Neural progenitor cell (in vitro differentiated cells): ENCODE measurements around the gene TPM1. TPM values are rescaled to one million over a fixed set of nuclear protein-coding genes. Genes with fewer than 3 reads are reported as not detected.
A peak's percentile ranks its signal among the peaks of the same experiment; 100 is the strongest.

ENCODE experiments used
- DNase-seq: peaks from one replicate; pipeline ENCODE4 v3.0.0-alpha.2; 2016; ENCODE audit warnings: low spot score
- H2AFZ ChIP-seq: fragments of 200-600 bp; sonication (generic); replicated peaks from 2 replicates; pipeline ENCODE4 v1.6.1; 2016; ENCODE audit warnings: antibody characterized with exemption
- H3F3A ChIP-seq: fragments of 200-600 bp; sonication (generic); 2 replicates; pipeline ENCODE4 v1.6.1; 2016; ENCODE audit warnings: antibody characterized with exemption, low read depth
- H3K27ac ChIP-seq: fragments of 200-600 bp; sonication (generic); 2 replicates; pipeline ENCODE4 v1.5.1; 2016; ENCODE audit warnings: mild to moderate bottlenecking
- H3K27me3 ChIP-seq: fragments of 200-600 bp; sonication (generic); 2 replicates; pipeline ENCODE4 v1.6.1; 2016; ENCODE audit warnings: mild to moderate bottlenecking, moderate library complexity
- H3K36me3 ChIP-seq: fragments of 200-600 bp; sonication (generic); 2 replicates; pipeline ENCODE4 v1.5.1; 2016
- H3K4me1 ChIP-seq: fragments of 200-600 bp; sonication (generic); 2 replicates; pipeline ENCODE4 v1.6.1; 2016; ENCODE audit warnings: mixed run types
- H3K4me2 ChIP-seq: fragments of 200-600 bp; sonication (generic); 2 replicates; pipeline ENCODE4 v1.6.1; 2016
- H3K4me3 ChIP-seq: fragments of 200-600 bp; sonication (generic); 2 replicates; pipeline ENCODE4 v1.5.1; 2016
- H3K79me2 ChIP-seq: fragments of 200-600 bp; sonication (generic); 2 replicates; pipeline ENCODE4 v1.6.1; 2016; ENCODE audit warnings: low read depth
- H3K9ac ChIP-seq: fragments of 200-600 bp; sonication (generic); 2 replicates; pipeline ENCODE4 v1.6.1; 2016
- H3K9me3 ChIP-seq: fragments of 200-600 bp; sonication (generic); 2 replicates; pipeline ENCODE4 v1.5.1; 2016; ENCODE audit warnings: low read depth
- H4K20me1 ChIP-seq: fragments of 200-600 bp; sonication (generic); 2 replicates; pipeline ENCODE4 v1.6.1; 2016; ENCODE audit warnings: low read depth
- H3K27ac Mint-ChIP-seq: 3 replicates; pipeline ENCODE4 v1.8.0; 2021; ENCODE audit warnings: mixed read lengths
- H3K27me3 Mint-ChIP-seq: 2 replicates; pipeline ENCODE4 v1.8.0; 2022; ENCODE audit warnings: low read depth, mild to moderate bottlenecking, inconsistent platforms, moderate library complexity, mixed read lengths; ENCODE audit not compliant: insufficient read depth
- H3K36me3 Mint-ChIP-seq: 3 replicates; pipeline ENCODE4 v1.8.0; 2021; ENCODE audit warnings: mixed read lengths
- H3K4me1 Mint-ChIP-seq: 3 replicates; pipeline ENCODE4 v1.8.0; 2021; ENCODE audit warnings: mixed read lengths
- H3K4me3 Mint-ChIP-seq: 3 replicates; pipeline ENCODE4 v1.8.0; 2021; ENCODE audit warnings: mild to moderate bottlenecking, moderate library complexity, mixed read lengths
- H3K9me3 Mint-ChIP-seq: 3 replicates; pipeline ENCODE4 v1.8.0; 2020; ENCODE audit warnings: mixed read lengths
- EZH2 ChIP-seq: fragments of 200-600 bp; sonication (generic); IDR thresholded peaks from 2 replicates; pipeline ENCODE4 v1.6.1; 2017; ENCODE audit warnings: antibody characterized with exemption, mild to moderate bottlenecking, moderate library complexity
- EZH2phosphoT487 ChIP-seq: fragments of 200-600 bp; sonication (generic); IDR thresholded peaks from 2 replicates; pipeline ENCODE4 v1.6.1; 2017; ENCODE audit warnings: antibody characterized with exemption
- total RNA-seq: library from RNA; depleted of rRNA; stranded (reverse); fragments of >200 nt; gene quantifications from 2 replicates; pipeline ENCODE4 v1.2.3, GENCODE V29; 2015; ENCODE audit warnings: low replicate concordance
- TF ChIP-seq, protein P1 (sequence below): fragments of 200-600 bp; sonication (generic); IDR thresholded peaks from 2 replicates; pipeline ENCODE4 v1.5.1; 2017; ENCODE audit warnings: antibody characterized with exemption, mild to moderate bottlenecking

TPM1 gene
- total RNA-seq, 1 donor from 2014 or later: 623 TPM

- Mint-ChIP-seq H3K27me3 (peaks cover 7% of the 10 kb centered on the region), H3K36me3 (peaks cover 4% of the 10 kb centered on the region), H3K4me3 (no peak overlapping the region), H3K9me3 (peaks cover 9% of the 10 kb centered on the region), H3K27ac (no peak overlapping the region), H3K4me1 (peaks cover 29% of the 10 kb centered on the region)
- Histone ChIP-seq H3K9me3 (no peaks in the 10 kb centered on the region), H3F3A (no peaks in the 10 kb centered on the region), H4K20me1 (no peaks in the 10 kb centered on the region), H3K27me3 (no peaks in the 10 kb centered on the region), H3K4me1 (no peaks in the 10 kb centered on the region), H2AFZ (no peak overlapping the region), H3K4me3 (no peak overlapping the region), H3K9ac (no peak overlapping the region), H3K4me2 (no peak overlapping the region), H3K27ac (no peak overlapping the region), H3K36me3 (no peaks in the 10 kb centered on the region), H3K79me2 (no peaks in the 10 kb centered on the region)
- DNase-seq: no peak
- TF ChIP-seq EZH2phosphoT487: no peak
- TF ChIP-seq EZH2: no peak
- TF ChIP-seq, protein P1, sequence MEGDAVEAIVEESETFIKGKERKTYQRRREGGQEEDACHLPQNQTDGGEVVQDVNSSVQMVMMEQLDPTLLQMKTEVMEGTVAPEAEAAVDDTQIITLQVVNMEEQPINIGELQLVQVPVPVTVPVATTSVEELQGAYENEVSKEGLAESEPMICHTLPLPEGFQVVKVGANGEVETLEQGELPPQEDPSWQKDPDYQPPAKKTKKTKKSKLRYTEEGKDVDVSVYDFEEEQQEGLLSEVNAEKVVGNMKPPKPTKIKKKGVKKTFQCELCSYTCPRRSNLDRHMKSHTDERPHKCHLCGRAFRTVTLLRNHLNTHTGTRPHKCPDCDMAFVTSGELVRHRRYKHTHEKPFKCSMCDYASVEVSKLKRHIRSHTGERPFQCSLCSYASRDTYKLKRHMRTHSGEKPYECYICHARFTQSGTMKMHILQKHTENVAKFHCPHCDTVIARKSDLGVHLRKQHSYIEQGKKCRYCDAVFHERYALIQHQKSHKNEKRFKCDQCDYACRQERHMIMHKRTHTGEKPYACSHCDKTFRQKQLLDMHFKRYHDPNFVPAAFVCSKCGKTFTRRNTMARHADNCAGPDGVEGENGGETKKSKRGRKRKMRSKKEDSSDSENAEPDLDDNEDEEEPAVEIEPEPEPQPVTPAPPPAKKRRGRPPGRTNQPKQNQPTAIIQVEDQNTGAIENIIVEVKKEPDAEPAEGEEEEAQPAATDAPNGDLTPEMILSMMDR: no peak
Observed at GRCh38 chr15:63010386-63010785, 32.2 kb upstream of the TPM1 start.

GRCh38 chr15:63010920-63011693, 31.4 kb upstream of the TPM1 start:
- Mint-ChIP-seq H3K4me3 (peak overlapping the region; percentile 17), H3K4me1 (peaks cover 27% of the 10 kb centered on the region), H3K36me3 (peaks cover 4% of the 10 kb centered on the region), H3K27me3 (peaks cover 7% of the 10 kb centered on the region), H3K9me3 (peaks cover 9% of the 10 kb centered on the region), H3K27ac (no peak overlapping the region)
- H4K20me1 ChIP-seq: no peaks in the 10 kb centered on the region
- no peaks in the 10 kb centered on the region for H3F3A ChIP-seq
- H3K27ac ChIP-seq: no peak overlapping the region
- no peaks in the 10 kb centered on the region for H3K4me1 ChIP-seq
- H2AFZ ChIP-seq: no peak overlapping the region
- no peaks in the 10 kb centered on the region for H3K9me3 ChIP-seq
- no peak overlapping the region for H3K4me3 ChIP-seq
- DNase-seq: no peak
- no peak overlapping the region for H3K9ac ChIP-seq
- TF ChIP-seq EZH2phosphoT487 (no peak), EZH2 (no peak)
- TF ChIP-seq, protein P1: no peak
- no peaks in the 10 kb centered on the region for H3K79me2 ChIP-seq
- no peak overlapping the region for H3K4me2 ChIP-seq
- no peaks in the 10 kb centered on the region for H3K27me3 ChIP-seq
- H3K36me3 ChIP-seq: no peaks in the 10 kb centered on the region

- Histone ChIP-seq H3K4me1 (no peaks in the 10 kb centered on the region), H3K4me3 (no peak overlapping the region), H3K9ac (no peak overlapping the region), H3F3A (no peaks in the 10 kb centered on the region), H3K4me2 (no peak overlapping the region), H3K9me3 (no peaks in the 10 kb centered on the region), H3K79me2 (no peaks in the 10 kb centered on the region), H3K36me3 (no peaks in the 10 kb centered on the region), H3K27me3 (no peaks in the 10 kb centered on the region), H4K20me1 (no peaks in the 10 kb centered on the region), H2AFZ (no peak overlapping the region), H3K27ac (no peak overlapping the region)
- Mint-ChIP-seq H3K4me3 (no peak overlapping the region), H3K4me1 (peaks cover 21% of the 10 kb centered on the region), H3K27ac (no peak overlapping the region), H3K27me3 (peaks cover 7% of the 10 kb centered on the region), H3K36me3 (peaks cover 4% of the 10 kb centered on the region), H3K9me3 (peaks cover 9% of the 10 kb centered on the region)
- no peak for DNase-seq
- TF ChIP-seq EZH2phosphoT487 (no peak), EZH2 (no peak)
- TF ChIP-seq, protein P1: no peak
Observed at GRCh38 chr15:63012444-63012843, 30.1 kb upstream of the TPM1 start.
